Ovary (tissue), 3 donors: ENCODE results near the gene PTPRN2.

Source experiments
- EP300 ChIP-seq: sonication (generic); formaldehyde crosslinking; IDR thresholded peaks from one replicate; pipeline ENCODE4 v1.6.1; 2017; ENCODE audit warnings: antibody characterized with exemption
- POLR2A ChIP-seq: fragments of 450-650 bp; IDR thresholded peaks from one replicate; pipeline ENCODE4 v1.6.1; 2017; ENCODE audit warnings: antibody characterized with exemption, mild to moderate bottlenecking, moderate library complexity
- TF ChIP-seq, protein P1 (sequence below), 3 donors: fragments of 450-650 bp in 2 of 3; fragments of 200-600 bp in 1 of 3; IDR thresholded peaks; one replicate each; pipeline versions ENCODE4 v1.5.1 to v1.8.0; 2016 to 2022; ENCODE audit warnings: antibody characterized with exemption in 3 of 3, mild to moderate bottlenecking in 1 of 3
- donor health status: DM: no; HTN: no; CAD: no.

GRCh38 chr7:157616931-157617330, 970.7 kb downstream of the PTPRN2 start:
- TF ChIP-seq EP300 = no peak
- TF ChIP-seq, protein P1, sequence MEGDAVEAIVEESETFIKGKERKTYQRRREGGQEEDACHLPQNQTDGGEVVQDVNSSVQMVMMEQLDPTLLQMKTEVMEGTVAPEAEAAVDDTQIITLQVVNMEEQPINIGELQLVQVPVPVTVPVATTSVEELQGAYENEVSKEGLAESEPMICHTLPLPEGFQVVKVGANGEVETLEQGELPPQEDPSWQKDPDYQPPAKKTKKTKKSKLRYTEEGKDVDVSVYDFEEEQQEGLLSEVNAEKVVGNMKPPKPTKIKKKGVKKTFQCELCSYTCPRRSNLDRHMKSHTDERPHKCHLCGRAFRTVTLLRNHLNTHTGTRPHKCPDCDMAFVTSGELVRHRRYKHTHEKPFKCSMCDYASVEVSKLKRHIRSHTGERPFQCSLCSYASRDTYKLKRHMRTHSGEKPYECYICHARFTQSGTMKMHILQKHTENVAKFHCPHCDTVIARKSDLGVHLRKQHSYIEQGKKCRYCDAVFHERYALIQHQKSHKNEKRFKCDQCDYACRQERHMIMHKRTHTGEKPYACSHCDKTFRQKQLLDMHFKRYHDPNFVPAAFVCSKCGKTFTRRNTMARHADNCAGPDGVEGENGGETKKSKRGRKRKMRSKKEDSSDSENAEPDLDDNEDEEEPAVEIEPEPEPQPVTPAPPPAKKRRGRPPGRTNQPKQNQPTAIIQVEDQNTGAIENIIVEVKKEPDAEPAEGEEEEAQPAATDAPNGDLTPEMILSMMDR (IDR thresholded peaks at IDR 0.05) = no peak
- TF ChIP-seq POLR2A = no peak
